GM18909 (cell line): ENCODE data around the gene MSANTD3.
"Not testable (repeated sequence)": the region's sequence is repeated elsewhere in the genome, so short reads cannot be mapped to it uniquely, and the experiment has no call there.

Experiments
- ATAC-seq: cut with Tn5 transposase; IDR thresholded peaks from one replicate; pipeline ENCODE4 v1.9.1; 2021; ENCODE audit warnings: mild to moderate bottlenecking; ENCODE audit not compliant: unreplicated experiment, poor library complexity

Gene MSANTD3, protein sequence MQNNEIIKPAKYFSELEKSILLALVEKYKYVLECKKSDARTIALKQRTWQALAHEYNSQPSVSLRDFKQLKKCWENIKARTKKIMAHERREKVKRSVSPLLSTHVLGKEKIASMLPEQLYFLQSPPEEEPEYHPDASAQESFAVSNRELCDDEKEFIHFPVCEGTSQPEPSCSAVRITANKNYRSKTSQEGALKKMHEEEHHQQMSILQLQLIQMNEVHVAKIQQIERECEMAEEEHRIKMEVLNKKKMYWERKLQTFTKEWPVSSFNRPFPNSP

DNA sequence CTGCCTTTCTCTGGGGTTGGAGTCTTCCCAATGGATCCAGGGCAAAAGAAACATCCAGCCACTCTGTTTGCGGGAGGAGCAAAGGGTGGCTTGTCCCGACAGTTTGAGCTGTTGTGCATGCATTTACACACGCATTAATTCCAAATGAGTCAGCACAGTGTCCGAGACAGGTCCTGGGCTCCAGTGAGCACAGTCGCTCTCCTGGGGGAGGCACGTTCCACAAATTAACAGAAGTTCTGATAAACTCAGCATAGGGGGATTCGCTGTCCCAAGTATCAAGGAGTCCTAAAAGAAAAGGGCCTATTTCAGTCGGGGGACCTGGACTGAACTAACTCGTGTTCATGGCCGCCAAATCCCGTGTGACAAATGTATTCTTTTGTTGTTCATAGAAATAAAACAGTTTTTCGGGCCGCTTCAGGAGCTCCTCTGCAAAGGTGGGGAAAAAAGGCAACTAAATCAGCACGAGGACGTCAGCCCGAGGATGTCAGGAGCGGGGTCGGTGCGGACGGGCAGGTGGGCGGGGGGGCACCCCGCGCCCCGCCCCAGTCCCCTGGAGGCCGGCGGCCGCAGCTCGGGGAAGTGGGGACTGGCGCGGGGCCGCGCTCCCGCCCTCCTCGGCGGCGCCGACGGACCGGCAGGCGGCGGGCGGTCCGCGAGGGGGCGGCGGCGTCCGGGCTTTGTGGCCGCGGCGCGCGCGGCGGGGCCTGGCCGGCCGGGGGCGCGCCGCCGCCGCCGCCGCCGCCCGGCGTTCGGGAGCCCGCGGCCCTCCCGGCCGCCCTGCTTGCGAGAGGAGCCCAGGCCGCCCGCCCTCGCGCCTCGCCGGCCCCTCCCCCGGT is at the start of gene MSANTD3:
TSS of gene MSANTD3 (plus strand) at position 614 of the 836 bp plus-strand sequence. CDS start 14,796 bp downstream, outside the sequence.
- peak; percentile 80 for ATAC-seq

DNA sequence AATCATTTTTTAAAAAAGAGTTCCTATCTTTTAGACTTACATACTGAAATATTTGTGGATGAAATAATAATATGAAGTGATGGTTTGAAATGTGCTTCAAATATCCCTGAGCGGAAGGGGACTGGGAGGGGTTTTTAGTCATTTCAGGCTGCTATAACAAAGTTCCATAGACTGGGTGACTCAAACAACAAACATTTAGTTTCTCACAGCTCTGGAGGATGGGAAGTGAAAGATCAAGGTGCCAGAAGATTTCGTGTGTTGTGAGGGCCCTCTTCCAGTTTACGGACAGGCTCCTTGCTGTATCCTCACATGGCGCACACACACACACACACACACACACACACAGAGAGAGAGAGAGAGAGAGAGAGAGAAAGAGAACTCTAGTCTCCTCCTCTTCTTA is 47.1 kb upstream of the MSANTD3 start:
- ATAC-seq: no peak

DNA sequence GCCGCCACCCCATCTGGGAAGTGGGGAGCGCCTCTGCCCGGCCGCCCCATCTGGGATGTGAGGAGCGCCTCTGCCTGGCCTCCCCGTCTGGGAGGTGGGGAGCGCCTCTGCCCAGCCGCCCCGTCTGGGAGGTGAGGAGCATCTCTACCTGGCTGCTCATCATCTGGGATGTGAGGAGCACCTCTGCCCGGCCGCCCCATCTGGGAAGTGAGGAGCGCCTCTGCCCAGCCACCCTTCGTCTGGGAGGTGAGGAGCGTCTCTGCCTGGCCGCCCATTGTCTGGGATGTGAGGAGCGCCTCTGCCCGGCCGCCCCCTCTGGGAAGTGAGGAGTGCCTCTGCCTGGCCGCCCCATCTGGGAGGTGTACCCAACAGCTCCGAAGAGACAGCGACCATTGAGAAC is 34.0 kb upstream of the MSANTD3 start:
- not testable (repeated sequence) for ATAC-seq

DNA sequence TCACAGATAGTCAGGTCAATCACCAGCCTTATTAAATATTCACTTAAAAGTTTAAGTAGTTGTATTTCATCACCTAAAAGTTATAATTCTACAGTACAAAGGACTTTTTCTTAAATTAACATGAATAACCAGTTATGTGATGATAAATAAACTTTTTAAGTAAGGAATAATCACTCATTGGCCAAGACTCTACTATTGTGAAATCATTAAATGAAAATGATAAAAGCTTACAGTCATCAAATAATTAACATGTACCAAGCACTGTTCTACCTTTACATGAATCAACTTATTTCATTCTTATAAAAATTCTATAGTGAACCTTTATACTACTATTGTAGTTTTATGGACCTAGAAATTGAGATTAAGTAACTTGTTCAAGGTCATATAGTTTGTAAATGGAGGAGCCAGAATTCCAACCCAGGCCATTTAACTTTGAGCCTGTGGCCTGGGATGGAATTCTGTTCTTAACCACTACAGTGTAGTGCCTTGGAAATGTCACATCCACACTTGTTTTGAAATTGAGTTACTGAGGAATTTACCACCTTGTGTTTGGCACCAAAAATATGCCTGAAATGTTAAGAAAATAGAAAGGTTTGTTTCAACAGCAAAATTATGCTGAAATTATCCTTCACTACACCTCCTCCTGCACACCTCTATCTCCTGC is 32.8 kb upstream of the MSANTD3 start:
- no peak for ATAC-seq

DNA sequence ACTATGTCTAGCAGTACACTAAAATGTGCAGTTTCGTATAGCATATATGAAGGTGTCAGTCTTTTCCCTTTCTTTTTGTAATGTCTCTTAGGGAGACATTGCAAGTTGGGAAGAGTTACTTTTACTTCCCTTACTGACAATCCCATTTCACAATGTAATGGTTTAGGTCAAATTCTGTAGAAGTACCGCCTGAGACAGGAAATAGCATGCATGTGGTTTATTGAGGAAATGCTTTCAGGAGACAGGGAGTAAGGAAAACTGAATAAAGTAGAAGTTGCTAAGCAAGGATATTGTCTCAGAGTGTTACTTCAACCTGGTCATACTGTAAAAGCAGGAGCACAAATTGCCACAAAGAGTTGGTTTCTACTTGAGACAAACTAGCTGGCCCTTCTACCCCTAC is 32.1 kb upstream of the MSANTD3 start:
- no peak for ATAC-seq

DNA sequence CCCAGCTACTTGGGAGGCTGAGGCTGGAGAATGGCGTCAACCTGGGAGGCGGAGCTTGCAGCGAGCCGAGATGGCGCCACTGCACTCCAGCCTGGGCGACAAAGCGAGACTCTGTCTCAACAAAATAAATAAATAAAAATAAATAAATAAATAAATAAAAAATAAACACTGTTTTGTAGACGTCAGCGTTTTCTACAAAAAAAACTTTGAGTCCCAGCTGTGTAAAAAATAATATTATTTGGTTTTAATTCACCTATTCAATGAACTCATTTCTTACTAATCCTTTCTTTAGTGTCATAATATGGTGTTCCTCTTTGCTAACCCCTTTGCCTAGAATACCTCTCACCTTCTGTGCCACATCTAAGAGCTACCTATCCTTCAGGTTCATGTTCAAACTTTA is 30.2 kb upstream of the MSANTD3 start:
- ATAC-seq: no peak

DNA sequence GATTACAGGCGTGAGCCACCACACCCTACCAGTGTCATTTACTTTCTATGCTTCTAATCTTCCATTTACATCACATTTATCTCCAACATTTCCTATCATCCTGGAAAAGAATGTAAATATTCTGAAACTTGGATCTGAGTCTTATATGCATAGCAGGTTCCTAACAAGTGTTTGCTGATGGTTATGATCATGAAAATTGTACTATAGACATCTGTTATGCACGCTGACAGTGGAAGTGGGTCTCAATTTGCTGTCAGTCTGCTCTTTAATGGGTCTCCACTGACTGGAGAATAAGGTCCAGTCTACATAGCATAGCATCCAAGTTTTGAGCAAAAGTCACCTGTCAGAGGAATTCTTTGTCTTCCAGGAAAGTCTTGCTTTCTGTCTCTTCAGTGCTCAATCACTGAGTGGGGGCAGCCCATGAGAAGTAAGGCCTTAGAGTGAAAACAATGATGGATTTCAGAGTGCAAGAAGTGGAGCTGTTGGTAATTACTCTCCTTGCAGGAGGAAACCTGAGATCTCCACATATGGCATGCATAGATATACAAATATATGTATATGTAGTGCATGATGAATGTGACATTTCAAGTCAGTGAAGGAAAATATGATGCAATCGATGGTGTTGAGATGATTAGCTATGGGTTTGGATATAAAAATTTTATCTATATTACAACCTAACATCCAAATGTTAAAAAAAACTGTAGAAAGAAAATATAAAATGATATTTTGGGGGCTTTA is 29.2 kb upstream of the MSANTD3 start:
- no peak for ATAC-seq

DNA sequence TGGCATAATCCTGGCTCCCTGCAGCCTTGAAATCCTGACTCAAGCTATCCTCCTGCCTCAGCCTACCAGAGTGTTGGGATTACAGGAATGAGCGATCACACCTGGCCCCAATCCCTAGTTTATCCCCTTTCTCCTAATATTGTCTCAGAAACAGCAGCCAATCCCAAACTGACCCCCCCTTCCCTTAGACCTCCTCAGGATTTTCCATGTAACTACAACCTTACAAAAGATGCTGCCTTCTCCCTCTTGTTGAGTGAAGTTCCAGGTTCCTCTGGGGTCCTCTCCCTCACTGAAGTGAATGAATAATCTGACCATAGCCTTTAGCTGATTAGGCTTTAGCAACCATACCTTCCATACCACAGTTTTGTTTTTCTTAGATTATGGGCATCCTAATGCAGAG is 25.9 kb upstream of the MSANTD3 start:
- ATAC-seq: no peak

DNA sequence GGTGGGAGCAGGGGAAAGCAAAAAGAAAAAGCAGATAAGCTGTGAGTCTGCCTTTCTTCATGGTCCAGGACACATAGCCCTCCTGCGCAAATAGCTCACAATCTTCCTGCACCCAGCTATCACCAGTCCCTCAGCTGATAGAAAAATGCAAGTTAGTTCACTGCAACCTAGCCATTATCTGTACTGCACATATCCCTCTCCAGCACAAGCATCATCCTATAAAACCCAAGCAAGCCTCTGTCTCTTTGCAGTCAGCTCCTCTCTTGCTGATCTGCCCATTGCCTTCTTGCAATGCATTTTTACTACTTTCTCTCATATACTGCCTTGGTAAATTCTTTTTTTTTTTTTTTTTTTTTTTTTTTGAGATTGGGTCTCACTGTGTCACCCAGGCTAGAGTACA is 20.0 kb upstream of the MSANTD3 start:
- no peak for ATAC-seq

DNA sequence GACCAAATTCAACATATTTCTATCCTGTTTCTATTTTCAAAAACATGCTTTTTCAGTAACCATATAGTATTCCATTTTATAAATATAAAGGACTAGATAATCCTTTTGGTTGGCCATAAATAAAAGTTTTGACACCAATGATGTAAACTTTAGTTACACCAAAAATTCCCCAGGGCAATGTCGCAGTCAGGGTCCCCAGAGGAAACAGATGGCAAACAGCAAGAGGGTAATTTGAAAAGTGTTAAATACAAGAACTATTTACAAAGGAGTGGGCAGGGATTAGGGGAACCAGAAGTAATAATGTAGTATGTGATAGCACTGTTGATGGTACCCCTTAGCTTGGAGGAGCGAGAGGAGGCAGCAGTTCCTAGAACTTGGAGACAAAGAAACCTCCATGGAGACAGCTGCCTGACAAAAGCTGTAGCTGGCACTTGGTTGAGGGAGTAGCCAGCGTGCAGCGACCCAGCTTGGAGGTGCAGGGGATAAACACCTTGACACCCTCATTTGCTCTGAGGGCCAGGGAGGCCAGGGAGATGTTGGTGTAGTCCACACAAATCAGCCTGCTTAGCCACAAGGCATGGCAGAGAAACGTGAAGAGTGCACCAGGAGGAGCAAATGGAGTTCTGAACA is 18.3 kb upstream of the MSANTD3 start:
- ATAC-seq: no peak

DNA sequence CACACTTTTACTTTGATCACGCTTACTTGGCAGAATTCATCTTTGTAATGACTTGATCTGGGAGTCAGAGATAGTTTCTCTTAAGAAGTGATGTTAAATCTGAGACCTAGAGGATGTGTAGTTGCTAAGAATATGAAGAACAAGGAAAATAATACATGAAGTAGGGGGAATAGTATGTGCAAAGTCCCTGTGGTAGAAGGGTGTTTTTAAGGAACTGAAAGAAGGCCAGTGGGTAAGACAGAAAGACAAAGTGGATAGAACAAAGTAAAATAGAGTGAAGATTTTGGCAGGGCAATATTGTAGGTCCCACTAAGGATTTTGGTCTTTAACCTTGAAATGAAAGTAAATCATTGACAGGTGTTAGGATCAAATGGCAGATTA is 17.8 kb upstream of the MSANTD3 start:
- no peak for ATAC-seq

DNA sequence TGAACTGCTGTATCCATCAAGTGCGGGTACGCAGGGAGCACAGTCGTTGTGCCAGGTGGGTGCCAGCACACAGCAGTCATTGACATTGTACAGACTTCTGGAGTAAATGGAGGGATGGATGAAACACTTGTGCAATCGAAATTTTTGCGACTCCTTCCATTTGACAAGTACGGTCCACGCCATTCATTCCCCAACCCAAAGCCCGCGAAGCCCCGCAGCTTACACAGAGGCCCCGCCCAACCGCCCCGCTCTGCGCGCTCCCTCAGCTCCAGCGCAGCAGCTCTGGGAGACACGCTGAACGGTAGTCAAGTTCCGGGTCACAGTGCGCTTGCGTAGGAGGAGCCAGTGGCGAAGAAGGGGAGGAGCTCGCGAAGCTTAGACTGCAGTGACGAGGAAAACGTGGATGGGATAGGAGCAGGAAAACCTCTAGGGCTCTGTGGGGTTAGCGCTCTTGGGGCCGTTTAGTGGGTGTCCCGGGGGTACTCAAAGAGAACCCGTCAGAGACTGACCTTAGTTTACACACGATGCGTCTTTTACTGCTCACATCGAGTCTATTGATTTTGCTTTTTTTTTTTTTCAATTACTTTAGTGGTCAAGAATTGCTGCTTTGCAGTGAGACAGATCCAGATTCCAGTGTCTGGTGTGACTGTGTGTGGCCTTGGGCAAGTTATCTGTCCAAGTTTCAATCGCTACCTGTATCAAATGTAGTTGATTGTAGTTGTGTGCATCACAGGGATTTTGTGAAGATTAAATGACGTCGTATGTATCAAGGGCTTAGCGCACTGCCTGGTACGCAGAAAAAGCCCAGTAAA is 15.3 kb upstream of the MSANTD3 start:
- peak; percentile 100 for ATAC-seq

DNA sequence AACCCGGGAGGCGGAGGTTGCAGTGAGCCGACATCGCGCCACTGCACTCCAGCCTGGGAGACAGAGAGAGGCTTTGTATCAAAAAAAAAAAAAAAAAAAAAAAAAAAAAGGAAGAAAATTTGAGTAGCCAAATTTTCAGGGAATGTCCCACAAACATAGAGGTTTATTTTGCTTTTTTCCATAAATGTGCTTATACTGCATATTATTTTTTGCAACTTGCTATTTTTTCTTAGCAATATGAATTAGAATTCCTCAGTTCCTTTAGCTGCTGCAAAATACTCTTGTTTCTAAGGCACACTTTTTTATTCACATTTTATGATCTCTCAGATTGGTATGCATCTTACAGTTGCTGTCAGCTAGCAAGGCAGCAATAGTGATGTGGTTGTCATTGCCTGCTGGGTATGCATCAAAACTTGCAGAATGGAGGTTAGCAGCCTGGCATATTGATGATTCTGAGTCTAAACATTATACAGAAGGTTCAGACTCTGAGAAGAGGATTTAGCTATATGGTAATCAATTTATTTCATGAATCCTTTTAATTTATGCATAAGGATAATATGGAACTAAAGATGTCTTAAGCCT is 13.0 kb upstream of the MSANTD3 start:
- ATAC-seq: no peak

DNA sequence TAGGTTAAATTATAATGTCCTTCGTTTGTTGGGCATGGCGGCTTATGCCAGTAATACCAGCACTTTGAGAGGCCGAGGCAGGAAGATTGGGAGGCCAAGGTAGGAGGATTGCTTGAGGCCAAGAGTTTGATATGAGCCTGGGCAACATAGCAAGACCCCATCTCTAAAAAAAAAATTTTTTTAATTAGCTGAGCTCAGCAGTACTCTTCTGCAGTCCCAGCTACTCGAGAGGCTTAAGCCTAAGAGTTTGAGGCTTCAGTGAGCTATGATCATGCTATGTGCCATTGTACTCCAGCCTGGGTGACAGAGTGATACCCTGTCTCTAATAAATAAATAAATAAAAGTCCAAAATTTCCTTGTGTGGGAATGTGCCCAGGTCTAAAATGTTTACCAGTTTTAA is 9.1 kb upstream of the MSANTD3 start:
- no peak for ATAC-seq

DNA sequence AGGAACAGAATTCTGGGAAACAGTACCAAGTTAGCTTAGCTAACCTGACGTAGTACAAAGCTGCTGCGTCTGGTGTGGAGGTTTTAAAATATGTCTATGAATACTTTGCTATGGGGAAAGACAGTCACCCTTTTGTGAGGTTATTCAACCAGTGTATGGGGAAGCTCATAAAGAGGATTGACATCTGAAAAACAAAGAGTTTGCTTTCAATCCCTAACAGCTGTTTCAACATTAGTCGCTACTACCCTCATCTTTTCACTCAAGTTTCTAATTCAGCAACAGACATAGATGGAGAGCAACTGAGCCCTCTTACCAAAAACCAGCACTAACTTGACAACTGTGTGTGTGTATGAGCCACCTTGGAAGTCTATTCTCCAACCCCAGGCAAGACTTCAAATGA is 7.8 kb upstream of the MSANTD3 start:
- ATAC-seq: no peak

DNA sequence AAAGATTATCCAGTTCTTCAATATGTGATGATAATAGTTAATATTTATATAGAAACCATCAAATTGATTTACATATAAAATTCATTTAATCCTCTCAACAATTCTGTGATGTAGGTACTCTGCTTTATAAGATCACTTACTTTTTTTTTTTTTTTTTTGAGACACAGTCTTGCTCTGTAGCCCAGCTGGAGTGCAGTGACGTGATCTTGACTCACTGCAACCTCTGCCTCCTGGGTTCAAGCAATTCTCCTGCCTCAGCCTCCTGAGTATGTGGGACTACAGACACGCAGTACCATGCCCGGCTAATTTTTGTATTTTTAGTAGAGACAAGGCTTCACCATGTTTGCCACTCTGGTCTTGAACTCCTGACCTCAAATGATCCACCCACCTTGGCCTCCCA is 5.8 kb upstream of the MSANTD3 start:
- not testable (repeated sequence) for ATAC-seq

DNA sequence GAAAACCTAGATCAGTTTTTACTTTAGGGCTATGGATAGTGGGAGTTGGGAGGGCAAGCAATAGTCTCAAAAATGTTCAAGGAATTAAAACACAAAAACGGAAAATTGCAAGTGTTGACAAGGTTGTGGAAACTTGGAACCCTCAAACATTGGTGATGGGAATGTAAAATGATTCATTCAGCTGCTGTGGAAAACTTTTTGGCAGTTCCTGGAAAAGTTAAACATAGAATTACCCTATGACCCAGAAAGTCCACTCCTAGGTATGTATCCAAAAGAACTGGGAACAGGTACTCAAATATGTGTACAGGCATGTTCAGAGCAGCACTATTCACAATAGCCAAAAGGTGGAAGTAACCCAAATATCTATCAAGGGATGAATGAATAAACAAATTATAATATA is 1.2 kb upstream of the MSANTD3 start:
- no peak for ATAC-seq

DNA sequence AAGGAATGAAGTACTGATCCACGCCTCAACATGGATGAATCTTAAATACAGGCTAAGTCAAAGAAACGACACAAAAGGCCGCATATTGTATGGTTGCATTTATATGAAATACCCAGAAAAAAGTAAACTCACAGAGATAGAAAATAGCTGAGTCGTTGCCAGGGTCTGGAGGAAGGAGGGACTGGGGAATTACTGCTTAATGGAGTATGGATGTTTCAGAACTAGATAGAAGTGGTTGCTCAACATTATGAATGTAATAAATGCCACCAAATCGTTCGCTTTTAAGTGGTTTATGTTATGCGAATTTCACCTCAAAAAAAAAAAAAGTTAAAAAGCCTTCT is 784 bp upstream of the MSANTD3 start:
- no peak for ATAC-seq
